A549 treated with dexamethasone at 1 μM for 4 hours (cell line): Measurements from ENCODE around the gene EGFL8. TPM values are rescaled to one million over a fixed set of nuclear protein-coding genes. Genes with fewer than 3 reads are reported as not detected.

Experiments used
- total RNA-seq: library from RNA; stranded (reverse); fragments of 200-300 nt; extraction: Qiagen RNA extraction; gene quantifications from 5 replicates; pipeline ENCODE4 v1.2.3, GENCODE V29; 2022

The EGFL8 gene
- total RNA-seq = 0.70 to 2.2 TPM (median 1.5 TPM) in 5 replicates

DNA sequence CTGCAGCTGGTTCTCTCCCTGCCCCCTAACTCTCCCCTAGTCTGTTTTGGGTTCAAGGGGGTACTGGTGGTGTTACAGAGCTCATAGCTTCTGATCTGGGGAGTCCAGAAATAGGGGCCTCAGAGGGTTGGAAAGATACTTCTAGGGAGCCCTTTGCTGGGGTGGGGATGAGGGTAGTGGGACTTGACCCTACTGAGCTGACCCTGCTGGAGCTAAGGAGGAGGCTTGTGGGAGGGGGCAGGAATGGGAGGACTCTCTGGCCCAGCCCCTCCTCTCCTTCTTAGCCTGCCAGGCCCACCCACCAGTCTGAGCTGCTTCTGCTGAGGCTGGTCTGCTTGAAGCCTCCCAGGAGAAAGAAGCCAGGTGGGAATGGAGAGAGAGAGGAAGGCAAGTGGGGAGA lies at the start of gene EGFL8:
Gene EGFL8, plus strand, starts transcription at position 301 of the 400 bp plus-strand sequence. CDS start 1,571 bp downstream, outside the sequence.

DNA sequence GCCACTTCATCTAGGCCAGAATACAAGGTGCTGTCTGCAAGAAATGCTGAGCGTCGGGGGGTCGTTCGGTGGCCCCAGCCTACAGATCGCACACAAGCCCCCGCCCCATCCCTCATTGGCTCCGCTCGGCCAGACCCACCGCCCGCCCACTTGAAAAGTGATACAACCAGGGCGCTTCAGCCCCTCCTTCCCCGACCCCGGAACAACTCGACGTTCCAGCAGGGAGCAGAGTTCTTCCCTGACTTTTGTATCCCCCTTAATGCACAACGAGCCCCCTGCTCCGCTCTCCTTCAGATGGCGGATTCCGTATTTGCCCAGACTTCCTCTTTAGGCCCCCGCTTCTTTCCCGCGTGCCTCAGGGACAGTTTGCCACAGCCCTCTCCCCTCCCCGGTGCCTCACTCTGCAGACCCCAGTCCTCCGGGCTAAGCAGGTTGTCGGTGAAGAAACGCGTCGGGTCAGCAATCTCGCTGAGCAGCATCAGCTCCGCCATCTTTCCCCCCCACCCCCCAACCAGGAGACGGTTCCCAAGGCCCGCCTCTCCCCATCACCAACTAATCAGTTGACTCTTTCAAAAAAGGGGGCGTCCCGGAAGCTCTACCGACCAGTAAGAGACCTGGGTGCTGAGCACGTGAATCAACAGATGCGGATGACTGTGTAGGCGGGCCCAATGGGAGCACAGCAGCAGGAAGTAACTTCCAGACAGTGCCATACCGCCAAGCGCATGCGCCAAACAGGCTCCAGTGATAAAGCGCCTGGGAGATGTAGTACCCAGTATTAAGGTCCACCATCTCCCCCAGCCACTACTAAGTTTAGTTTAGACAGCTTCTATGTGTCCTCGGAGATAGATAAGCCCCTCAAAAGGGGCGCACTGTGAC lies 36.4 kb upstream of the EGFL8 start, which contains the start of gene ATF6B:
Gene ATF6B, minus strand, starts transcription at position 530 of the 876 bp plus-strand sequence. Its CDS starts 39 bp downstream, at position 491.

DNA sequence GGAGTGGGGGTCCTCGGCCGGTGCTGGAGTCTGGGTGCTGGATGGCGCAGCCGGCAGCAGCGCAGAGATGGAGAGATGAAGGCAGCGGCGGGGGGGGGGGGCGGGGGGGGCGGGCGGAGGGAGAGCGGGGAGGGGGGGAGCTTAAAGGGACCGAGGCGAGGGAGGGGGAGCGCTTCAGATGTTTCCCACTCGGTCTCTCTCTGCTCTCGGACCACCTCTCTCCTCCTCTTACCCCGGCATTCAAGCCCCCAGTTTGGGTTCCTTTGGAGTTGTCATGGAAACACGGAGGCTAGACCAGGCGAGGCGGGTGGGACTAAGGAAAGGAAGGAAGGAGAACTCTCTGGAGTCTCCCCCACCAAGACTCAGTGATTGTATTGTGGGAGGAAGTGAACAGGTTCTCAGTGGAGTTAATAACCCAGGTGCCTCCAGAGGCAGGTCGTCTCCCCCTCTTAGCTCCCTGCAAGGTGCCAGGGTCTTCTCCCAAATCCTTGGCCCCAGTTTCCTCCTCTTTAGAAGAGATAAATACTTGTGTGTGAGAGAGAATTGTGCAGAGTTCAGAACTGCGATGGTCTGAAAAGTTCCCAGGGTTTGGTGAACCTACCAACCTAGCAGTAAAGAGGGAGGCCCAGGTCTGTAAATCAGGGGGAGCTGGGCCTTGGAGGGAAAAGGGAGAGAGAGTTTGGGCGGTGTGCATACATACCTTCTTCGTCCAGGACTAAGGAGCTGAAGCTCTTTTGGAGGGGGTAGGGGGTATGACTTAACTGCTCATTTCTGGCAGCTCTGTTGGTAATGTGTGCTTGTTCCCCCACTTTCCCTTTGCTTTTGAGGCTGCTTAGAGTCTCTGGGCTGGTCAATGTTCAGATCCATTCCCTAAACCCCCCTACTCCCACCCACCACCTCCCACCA lies 12.3 kb upstream of the EGFL8 start, which contains the start of gene PRRT1:
Gene PRRT1, minus strand, starts transcription at position 77 of the 906 bp plus-strand sequence. CDS start 112 bp downstream, outside the sequence.

DNA sequence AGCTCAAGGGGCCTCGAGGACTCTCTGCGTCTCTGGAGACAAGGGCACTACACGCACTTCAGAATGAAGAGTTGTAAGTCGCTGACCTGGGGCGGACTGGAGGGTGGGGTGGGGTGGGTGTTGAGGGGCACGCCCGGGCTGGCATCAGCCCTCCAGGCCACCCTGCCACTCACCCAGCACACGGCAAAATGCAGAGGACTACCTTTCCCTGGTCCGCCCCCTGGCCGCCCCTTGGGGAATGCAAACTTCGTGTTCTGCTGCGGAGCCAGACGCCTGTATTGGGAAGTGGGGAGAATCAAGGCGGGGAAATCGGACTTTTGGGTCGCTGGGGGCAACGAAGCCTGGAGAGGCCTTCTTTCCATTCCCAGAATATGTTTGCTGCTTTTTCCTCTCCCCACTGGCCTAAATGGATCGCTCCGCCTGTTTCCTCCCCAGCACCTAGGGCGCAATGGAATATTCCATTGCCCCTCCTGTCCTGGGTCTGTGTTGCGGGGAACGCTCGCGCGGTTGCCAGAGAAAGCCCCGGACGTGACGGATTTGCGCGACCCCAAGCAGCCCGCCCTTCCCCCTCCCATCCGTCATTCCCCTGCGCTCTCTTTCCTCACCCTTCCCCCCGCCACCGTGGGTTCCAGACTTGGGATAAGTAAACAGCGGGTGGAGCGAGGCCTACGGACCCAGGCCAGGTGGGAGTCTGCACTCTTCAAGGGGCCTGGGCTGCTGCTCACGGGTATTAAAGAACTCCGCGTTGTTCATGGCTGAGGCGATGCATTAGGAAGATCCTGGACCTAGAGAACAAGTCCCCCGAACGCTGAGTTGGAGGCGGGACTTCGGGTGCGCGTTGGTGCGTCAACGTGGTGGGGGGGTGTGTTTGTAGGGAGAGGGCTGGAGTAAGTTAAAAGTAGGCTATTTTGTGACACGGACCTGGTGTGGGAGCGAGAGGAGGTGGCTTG lies 10.6 kb upstream of the EGFL8 start, which contains the start of gene PPT2:
Gene PPT2, plus strand, starts transcription at position 578 of the 950 bp plus-strand sequence. CDS start 454 bp downstream, outside the sequence.

DNA sequence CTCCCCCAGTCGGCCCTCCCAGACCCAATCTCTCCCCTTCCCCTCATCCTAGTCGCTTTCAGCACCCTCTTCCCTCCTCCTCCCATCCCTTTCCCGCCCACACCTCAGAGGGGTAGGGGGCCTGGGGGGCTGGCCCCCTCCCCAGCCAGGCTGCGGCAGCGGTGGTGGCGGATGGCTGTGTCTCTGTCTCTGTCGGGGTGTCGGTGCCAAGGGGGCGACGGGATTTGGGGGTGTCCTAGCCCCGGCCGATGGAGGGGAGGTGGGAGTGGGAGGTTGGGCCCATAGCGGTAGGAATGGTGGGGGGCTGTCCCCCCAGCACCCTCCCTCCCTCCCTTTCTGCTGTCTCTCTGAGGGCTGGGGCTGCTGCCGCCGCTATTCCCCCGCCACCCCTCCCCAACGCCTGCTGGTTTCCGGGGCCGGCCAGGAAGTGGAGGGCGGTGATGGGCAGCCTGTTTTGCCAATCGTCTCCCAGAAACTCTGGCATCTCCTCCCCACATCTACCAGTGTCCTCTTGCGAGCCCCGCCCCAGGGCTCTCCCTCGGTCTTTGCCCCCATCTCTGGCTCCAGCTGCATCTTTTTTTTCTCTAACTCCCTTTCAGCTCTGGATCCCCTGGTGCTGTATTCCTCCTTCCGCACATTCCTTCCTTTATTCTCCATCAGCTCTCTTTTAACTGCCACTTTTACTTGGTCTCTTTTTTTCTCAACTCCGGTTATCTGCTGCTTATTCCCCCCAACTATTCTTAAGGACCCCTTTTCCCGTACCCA lies 11.5 kb downstream of the EGFL8 start, which contains the start of gene AGPAT1:
Gene AGPAT1, minus strand, starts transcription at position 374 of the 765 bp plus-strand sequence. CDS start 4,588 bp downstream, outside the sequence.

DNA sequence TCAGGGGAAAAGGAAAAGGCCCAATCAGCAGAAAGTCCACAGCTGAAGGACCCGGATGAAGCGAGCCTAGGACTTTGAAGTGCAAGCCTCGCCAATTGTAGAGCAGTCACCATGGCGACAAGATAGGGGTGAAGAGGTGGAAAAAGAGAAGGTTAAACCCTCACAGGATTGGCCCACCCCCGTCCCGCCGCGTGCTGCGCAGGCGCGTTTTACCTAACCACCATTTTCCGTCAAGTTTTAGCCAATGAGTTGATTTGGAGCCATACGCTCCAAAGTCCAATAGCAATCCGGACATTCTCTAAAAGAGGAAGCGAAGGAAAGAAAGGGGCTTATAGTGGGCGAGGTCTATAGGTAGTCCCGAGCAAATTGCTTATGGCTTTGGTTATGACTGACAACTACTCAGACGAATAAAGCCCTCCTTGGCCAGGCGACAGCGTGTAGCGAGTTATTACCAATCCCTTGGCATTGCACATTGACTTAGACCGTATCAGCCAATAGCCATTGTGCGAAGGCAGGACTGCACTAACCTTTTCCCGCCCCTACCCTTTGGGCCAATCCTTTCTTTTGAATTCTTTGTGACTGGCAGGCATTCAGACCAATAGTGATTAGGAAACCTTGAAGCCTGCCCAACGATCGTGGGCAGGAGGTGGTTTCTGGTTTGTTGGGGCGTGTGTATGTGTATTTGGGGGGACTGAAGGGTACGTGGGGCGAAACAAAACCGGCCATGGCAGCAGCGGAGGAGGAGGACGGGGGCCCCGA lies 13.6 kb downstream of the EGFL8 start, which contains the start of gene RNF5:
Gene RNF5, plus strand, starts transcription at position 618 of the 759 bp plus-strand sequence. Its CDS starts 107 bp downstream, at position 725.

DNA sequence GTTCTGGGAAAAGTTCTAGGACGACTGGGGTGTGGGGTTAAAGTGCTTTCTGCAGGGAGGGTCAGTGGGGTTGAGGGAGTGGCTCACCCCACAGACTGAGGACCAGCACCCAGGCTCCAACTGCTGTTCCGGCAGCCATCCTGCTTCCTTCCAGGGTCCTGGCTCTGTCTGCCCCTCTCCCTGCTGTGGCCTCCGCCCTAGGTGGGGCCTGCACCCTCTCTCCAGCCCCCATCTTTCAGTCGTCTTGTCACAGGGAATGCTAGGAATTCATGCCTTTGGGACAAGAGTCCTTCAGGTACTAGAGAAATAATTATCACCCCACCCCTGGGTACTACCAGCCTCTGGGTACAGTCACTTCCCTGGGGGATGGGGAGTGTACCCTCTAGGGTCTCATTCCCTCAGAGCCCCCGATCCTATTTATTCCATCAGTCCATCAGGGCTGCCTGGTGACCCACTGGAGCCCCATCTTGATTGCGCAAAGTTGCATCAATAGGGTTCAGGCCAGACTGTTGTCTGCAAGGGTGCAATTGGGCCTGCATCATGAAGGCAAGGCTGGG lies 19.8 kb downstream of the EGFL8 start, which contains the start of gene AGER:
Gene AGER, minus strand, starts transcription at position 170 of the 557 bp plus-strand sequence. Its CDS starts 31 bp downstream, at position 139.

DNA sequence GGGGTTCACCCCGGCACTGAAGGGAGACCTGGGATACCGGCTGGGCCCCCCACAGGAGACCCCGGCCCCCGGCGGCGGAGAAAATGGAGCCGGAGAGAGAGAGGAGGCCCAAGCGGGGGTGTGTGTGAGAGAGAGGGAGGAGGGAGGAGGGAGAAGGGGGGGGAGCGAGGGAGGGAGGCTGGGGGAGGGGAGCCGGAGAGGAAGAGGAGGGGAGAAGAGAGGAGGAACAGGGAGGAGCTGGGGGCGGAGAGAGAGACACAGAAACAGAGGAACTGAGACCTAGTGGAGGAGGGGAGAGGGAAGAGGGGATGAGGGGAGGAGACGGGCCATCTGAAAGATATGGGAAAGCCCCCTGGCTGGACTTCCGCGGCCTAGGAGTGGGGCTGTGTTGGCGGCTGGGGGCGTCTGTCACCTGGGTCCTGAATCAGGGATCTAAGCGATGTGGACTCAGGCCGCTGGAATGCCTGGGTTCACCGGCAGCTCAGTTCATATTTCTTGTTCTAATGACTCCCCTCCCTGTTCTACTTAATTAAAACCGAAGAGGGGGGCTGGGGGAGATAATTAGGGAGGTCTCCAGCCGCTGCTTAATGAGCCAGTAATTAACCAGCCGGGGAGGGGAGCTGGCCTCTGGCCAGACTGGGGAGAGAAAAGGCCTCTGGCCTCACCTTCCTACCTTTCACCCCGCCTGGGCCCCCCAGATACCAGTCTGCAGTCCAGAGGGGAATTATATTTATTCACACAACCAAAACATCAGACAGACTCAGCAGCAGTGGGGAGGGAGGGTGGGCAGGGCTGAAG lies 25.9 kb downstream of the EGFL8 start, which contains the start of gene PBX2:
Gene PBX2, minus strand, starts transcription at position 149 of the 798 bp plus-strand sequence. CDS start 287 bp downstream, outside the sequence.

DNA sequence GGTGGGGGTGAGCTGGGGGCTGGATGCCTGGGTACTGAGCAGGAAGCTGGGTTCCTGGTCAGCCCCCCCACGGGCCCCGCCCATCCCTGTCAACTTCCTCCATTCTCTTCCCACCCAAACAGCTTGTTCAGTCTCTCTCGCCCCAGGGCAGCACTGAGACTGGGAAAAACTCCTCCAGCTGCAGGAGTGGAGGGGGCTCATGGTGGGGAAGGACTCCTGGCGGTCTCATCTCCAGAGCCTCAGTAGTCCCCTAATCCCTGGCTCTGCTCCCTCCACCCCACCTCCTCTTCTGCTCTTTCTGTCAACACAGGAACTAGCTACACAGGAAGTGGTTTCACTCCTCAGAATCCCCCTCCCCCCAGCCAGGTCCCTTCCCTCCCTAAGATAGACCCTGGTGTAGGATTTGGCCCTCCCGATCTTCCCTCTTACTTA lies 28.2 kb downstream of the EGFL8 start, which contains the start of gene GPSM3:
Gene GPSM3, minus strand, starts transcription at position 36 of the 432 bp plus-strand sequence. CDS start 130 bp downstream, outside the sequence.

Other genes with a start within 250 kb of the EGFL8 start
- gene C2, start 236.9 kb upstream of the EGFL8 start, total RNA-seq = 0.27 to 0.40 TPM (median 0.30 TPM) in 5 replicates
- 1.4 to 2.1 TPM (median 1.6 TPM) in 5 replicates for gene CFB, start 218.5 kb upstream of the EGFL8 start, total RNA-seq
- gene NELFE, start 205.6 kb upstream of the EGFL8 start, total RNA-seq = 81.5 to 99.5 TPM (median 85.1 TPM) in 5 replicates
- gene SKIC2, start 205.4 kb upstream of the EGFL8 start, total RNA-seq = 17.5 to 26.7 TPM (median 23.7 TPM) in 5 replicates
- 10.3 to 12.9 TPM (median 12.5 TPM) in 5 replicates for gene DXO, start 192.5 kb upstream of the EGFL8 start, total RNA-seq
- gene C4A, start 182.5 kb upstream of the EGFL8 start, total RNA-seq = 0.63 to 1.2 TPM (median 0.89 TPM) in 5 replicates
- 0.47 to 0.90 TPM (median 0.64 TPM) in 5 replicates for gene C4B, start 149.8 kb upstream of the EGFL8 start, total RNA-seq
- 0.09 TPM in 1 of 5 replicates, not detected in the others for gene CYP21A2, start 126.2 kb upstream of the EGFL8 start, total RNA-seq
- 0.33 to 0.85 TPM (median 0.53 TPM) in 5 replicates for gene TNXB, start 55.3 kb upstream of the EGFL8 start, total RNA-seq
- 23.7 to 36.6 TPM (median 35.8 TPM) in 5 replicates for gene ATF6B, start 36.3 kb upstream of the EGFL8 start, total RNA-seq
- 6.5 to 7.7 TPM (median 6.9 TPM) in 5 replicates for gene FKBPL, start 34.3 kb upstream of the EGFL8 start, total RNA-seq
- gene PRRT1, start 12.7 kb upstream of the EGFL8 start, total RNA-seq = 0.35 to 1.1 TPM (median 0.68 TPM) in 5 replicates
- 7.1 to 9.4 TPM (median 9.0 TPM) in 5 replicates for gene PPT2, start 10.5 kb upstream of the EGFL8 start, total RNA-seq
- 32.1 to 44.9 TPM (median 44.4 TPM) in 5 replicates for gene AGPAT1, start 11.5 kb downstream of the EGFL8 start, total RNA-seq
- gene RNF5, start 13.8 kb downstream of the EGFL8 start, total RNA-seq = 32.0 to 43.1 TPM (median 40.9 TPM) in 5 replicates
- gene AGER, start 19.7 kb downstream of the EGFL8 start, total RNA-seq = 0.47 to 1.8 TPM (median 1.4 TPM) in 5 replicates
- gene PBX2, start 25.6 kb downstream of the EGFL8 start, total RNA-seq = 13.5 to 18.9 TPM (median 17.2 TPM) in 5 replicates
- 0.26 to 0.48 TPM (median 0.36 TPM) in 5 replicates for gene GPSM3, start 28.0 kb downstream of the EGFL8 start, total RNA-seq
- 0.59 to 0.98 TPM (median 0.75 TPM) in 5 replicates for gene NOTCH4, start 59.5 kb downstream of the EGFL8 start, total RNA-seq
- not detected in 5 replicates for gene TSBP1, start 207.3 kb downstream of the EGFL8 start, total RNA-seq
- gene BTNL2, start 242.6 kb downstream of the EGFL8 start, total RNA-seq = not detected in 5 replicates